ENCODE data around the gene NIF3L1.

DNA sequence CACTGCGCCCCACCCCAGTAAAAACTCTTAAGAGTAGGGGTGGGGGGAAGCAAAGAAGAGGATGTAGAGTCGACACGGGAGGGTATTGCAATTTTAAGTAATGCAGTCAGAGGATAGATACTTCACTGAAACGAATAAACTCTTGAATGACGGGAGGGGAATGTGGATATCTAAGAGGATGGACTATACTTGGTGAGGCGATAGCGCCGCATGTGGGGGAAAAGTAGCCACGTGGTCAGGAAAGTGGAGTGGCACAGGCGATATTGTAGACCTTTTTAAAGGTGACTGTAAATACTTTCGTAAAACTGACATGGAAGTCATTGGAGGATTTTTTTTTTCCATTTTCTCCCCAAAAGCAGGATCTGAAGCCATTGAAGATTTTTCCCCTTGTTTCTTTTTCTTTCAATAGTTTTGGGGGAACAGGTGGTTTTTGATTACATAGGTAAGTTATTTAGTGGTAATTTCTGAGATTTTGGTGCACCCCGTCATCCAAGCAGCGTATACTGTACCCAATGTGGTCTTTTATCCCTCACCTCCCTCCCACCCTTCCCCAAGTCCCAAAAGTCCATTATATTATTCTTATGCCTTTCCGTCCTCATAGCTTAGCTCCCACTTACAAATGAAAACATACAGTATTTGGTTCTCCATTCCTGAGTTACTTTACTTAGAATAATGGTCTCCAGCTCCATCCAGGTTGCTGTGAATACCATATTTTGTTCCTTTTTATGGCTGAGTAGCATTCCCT lies 38.5 kb upstream of the NIF3L1 start:
- TF ChIP-seq GATA3 (IDR thresholded peaks at IDR 0.05; ENCODE audit: low read depth, low read length) (no peak), GATA2 (IDR thresholded peaks at IDR 0.05; ENCODE audit: low read depth, low read length) (no peak)
